Measurements from ENCODE around the gene PAX2.

The PAX2 gene

DNA sequence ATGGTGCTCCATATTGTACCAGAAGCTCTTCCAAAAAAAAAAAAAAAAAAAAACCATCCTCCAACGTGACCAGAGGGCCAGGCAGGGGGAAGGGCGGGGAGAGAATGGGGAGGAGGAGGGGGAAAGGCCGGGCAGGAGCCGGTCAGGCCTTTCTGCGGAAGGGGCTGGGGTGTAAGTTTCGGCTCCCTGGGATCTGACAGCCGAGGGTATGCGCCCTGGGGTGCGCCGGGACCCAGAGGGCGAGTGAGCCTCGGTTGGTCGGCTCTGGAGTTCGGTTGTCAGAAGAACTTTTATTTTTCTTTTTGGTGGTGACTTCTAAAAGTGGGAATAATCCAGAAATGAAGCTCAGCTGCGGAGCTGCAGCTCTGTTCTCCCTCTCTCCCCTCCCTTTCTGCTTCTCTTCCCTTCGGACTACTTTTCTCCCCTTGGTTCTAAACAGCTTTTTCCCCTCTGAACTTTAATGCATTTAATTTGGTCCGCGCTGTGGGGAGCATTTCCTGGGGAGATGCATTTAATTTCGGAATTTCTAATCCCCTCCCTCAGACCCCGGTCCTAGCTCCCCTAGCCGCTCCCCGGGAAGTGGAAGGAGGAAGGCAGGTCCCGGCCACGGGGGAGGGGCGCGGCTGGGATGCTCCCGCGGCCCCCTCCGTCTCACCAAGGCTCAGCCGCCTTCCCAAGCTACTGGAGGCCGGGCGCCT lies 3.9 kb upstream of the PAX2 start:
- TF ChIP-seq ZFX (IDR thresholded peaks at IDR 0.05) = no peak
- TF ChIP-seq, protein P1, sequence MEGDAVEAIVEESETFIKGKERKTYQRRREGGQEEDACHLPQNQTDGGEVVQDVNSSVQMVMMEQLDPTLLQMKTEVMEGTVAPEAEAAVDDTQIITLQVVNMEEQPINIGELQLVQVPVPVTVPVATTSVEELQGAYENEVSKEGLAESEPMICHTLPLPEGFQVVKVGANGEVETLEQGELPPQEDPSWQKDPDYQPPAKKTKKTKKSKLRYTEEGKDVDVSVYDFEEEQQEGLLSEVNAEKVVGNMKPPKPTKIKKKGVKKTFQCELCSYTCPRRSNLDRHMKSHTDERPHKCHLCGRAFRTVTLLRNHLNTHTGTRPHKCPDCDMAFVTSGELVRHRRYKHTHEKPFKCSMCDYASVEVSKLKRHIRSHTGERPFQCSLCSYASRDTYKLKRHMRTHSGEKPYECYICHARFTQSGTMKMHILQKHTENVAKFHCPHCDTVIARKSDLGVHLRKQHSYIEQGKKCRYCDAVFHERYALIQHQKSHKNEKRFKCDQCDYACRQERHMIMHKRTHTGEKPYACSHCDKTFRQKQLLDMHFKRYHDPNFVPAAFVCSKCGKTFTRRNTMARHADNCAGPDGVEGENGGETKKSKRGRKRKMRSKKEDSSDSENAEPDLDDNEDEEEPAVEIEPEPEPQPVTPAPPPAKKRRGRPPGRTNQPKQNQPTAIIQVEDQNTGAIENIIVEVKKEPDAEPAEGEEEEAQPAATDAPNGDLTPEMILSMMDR (conservative IDR thresholded peaks at IDR 0.05) = no peak
- H3K27ac ChIP-seq = no peak overlapping the region

DNA sequence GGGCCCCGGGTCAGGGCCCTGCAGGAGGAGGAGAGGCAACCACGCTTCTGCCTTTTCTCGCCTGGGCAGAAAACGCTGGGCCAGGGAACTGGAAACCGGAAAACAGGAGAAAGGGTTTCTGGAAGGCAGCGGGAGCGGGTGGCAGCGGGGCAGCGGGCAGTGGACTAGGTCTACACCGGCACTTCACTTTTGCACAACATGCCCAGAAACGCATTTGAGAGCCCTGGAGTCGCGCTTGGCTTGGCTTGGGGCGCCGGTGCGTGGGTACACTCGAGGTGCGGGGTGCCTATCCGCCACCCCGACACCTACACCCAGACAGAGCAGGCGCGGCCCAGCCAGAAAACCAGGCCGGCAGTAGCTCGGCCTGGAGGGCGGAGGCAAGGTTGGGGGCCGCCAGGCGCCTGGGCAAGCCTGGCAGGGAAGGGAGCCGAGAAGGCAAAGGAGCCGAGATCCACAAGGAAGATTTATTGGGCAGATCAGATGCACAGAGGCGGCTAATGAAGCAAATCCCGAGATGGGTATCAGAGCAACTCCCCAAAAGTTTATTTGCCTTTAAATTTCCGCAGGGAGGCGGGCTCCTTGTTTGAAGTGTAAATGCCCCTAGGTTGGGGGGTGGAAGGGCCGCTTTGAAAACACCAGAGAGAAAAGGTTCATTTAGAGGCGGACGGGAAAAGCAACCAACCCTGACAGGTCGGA lies 3.2 kb upstream of the PAX2 start:
- TF ChIP-seq, protein P1 (conservative IDR thresholded peaks at IDR 0.05) = no peak
- TF ChIP-seq ZFX (IDR thresholded peaks at IDR 0.05) = no peak
- no peak overlapping the region for H3K27ac ChIP-seq

DNA sequence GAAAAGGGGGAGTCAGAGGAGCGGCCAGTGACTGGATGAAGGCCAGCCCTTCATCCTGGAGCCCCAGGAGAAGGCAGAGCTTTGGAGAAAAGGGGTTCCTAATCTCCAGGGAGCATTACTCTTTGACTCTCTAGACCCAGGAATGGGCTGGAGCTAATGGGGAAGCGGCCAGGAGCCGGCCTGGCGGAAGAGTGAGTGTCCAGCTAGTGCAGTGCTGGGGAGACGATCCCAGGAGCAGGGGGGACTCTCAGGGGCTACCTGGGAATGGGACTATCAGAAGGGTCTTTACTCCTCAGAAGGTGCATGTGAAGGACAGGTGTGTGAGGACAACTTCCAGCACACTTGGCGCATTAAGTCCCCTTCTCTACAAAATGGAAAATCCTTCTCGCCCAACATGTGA lies 2.4 kb upstream of the PAX2 start:
- no peak overlapping the region for H3K27ac ChIP-seq
- TF ChIP-seq, protein P1 (conservative IDR thresholded peaks at IDR 0.05) = no peak
- no peak for TF ChIP-seq ZFX (IDR thresholded peaks at IDR 0.05)

DNA sequence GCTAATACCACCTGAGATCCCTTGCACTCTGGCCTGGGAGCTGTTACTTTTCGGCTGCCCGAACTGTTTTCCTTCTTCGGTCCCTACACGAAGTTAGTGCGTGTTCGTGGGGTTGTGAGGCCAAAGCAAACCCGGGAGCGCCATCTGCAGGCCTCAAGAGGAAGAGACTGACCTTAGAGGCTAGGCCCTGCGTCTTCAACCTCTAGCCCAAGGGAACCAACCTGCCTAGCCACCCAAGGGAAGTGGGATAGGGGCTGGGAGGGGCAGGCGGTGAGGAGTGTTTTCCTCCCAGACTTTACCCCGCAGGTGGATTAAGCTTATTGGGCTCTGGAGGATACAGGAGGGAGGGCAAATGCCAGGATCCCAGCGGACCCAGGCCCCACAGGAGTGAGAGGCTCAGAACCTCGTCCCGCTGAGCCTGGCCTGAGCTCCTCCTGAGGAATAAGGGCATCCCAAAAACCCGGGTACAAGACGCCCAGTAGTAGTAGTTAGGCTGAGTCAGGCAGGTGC lies 1.7 kb upstream of the PAX2 start:
- H3K27ac ChIP-seq = no peak overlapping the region
- TF ChIP-seq, protein P1 (conservative IDR thresholded peaks at IDR 0.05) = peak; percentile 70
- TF ChIP-seq ZFX (IDR thresholded peaks at IDR 0.05) = no peak

DNA sequence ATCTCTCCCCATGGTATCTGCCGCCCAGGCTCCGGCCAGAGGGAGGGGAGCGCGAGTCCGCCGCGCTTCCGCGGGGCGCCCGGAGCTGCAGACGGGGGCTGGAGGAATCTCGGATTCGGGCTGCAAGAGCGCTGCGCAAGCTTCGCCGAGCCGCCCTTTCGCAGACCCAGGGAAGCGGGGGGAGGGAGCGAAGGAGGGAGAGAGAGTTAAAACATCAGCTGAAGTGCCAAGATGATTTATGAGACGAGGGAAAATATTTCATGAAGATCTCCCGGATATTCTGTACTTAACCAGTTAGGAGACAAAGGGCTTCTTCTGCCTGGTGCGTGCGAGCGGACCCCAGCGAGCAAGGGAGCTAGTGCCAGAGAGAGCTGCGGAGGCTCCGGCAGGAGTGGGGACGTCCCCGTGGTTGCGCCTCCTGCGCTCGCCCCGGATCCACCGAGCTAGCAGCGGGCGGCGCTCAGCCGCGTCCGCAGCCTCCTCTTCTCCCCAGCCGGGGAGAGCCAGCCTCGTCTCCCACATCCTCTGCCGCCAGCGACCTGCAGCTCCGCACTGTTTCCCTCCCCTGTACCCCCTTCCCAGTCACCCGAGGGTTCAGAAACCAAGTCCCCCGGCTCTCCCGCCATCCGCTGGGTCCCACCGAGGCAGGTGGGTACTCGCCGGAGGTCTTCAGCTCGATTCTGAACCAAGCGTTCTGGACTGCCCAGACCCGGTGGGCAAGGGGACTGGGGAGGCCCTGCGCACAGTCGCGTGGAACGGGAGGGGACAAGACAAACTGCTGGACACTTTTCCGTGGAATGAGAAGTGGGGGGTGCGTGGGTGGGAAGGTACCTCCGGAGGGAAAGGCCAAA lies 1.0 kb upstream of the PAX2 start:
- TF ChIP-seq ZFX (IDR thresholded peaks at IDR 0.05) = no peak
- TF ChIP-seq, protein P1 (conservative IDR thresholded peaks at IDR 0.05) = no peak
- H3K27ac ChIP-seq = no peak overlapping the region

DNA sequence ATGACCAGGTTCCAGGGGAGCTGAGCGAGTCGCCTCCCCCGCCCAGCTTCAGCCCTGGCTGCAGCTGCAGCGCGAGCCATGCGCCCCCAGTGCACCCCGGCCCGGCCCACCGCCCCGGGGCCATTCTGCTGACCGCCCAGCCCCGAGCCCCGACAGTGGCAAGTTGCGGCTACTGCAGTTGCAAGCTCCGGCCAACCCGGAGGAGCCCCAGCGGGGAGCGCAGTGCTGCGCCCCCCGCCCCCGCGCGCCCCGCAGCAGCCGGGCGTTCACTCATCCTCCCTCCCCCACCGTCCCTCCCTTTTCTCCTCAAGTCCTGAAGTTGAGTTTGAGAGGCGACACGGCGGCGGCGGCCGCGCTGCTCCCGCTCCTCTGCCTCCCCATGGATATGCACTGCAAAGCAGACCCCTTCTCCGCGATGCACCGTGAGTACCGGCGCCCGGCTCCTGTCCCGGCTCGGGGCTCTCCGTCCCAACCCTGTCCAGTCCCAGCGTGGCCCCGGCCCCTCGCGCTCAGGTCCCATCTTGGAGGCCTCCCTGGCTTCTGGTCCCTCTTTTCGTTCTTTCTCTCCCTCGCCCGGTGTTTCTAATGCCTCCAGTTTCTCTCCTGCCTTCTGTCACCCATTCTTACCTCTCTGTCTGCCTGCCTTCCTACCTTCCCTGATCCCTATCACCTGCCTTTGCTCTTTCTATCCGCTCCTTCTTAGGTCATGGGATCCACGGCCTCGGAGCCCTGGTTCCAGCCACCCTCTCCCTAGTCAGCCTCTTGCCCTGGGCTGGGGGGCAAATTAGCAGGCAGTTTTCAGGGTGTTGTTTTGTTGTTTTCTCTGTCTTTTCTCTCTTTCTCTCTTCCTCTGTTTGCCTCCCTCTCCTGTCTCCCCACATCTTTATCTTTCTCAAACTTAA lies 751 bp downstream of the PAX2 start:
- TF ChIP-seq, protein P1 (conservative IDR thresholded peaks at IDR 0.05) = no peak
- TF ChIP-seq ZFX (IDR thresholded peaks at IDR 0.05) = no peak
- H3K27ac ChIP-seq = no peak overlapping the region
